Peyer's patch (tissue), 4 donors: ENCODE results near the gene ZNF791.

ENCODE experiments used
- CTCF ChIP-seq, 6 experiments: fragments of 450-650 bp in 4 of 6; fragments of 200-600 bp in 2 of 6; sonication (generic) in 1 of 6; IDR thresholded peaks; one replicate each; pipeline ENCODE4 v1.5.1; 2017 to 2019; ENCODE audit warnings: antibody characterized with exemption in 6 of 6, mild to moderate bottlenecking in 3 of 6, moderate library complexity in 1 of 6
- POLR2A ChIP-seq, 2 donors: fragments of 450-650 bp; IDR thresholded peaks; one replicate each; pipeline ENCODE4 v1.5.1; 2017; ENCODE audit warnings: antibody characterized with exemption in 2 of 2, mild to moderate bottlenecking in 2 of 2, moderate library complexity in 2 of 2

GRCh38 chr19:12676384-12676792, 65.7 kb downstream of the ZNF791 start:
- TF ChIP-seq POLR2A (IDR thresholded peaks at IDR 0.05) (no peak), CTCF (IDR thresholded peaks at IDR 0.05) (peak; percentile 77 to 88 (median 80))
